HuH-7 (cell line): ENCODE data around the gene NUP205.

Experiments
- DNase-seq: peaks from one replicate; pipeline ENCODE4 v3.0.0; 2011; ENCODE audit warnings: low spot score

NUP205 gene

GRCh38 chr7:135557455-135558336 lies at the start of gene NUP205:
NUP205 (plus strand) TSS chr7:135557917; CDS start chr7:135557945, 28 bp downstream.
- DNase-seq: peak; percentile 73

DNA sequence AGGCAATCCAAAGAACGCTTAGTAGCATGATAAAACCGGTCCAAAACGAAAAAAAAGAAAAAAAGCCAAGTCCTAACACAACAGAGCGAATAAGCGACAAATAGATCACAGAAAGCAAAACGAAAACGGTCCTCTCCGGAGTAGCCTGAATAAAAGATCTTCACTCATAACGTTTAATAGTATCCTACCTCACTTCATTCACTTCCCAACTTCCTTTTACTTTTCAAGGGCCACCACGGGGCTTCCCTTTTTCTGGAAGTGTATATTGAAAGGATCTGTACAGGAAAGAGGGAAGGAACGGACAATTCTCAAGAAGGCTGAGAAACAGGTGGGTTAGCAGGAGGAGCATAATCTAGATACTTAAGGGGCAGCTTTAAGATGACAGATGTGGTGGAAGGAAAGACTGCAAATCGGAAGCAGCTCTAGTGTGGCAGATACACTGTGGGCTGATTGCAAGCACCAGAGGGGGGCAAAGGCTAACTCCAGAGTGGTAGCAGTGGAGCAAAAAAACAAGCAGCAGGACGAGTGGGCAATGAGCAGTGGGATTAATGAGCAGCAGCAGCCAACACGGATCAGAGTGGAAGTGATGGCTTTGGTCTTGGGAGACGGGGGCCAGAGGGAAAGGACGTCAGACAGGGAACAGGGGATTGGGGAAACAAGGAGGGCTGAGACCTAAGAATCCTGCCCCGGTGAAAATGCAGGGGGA lies 48.7 kb upstream of the NUP205 start:
- DNase-seq: peak; percentile 29

DNA sequence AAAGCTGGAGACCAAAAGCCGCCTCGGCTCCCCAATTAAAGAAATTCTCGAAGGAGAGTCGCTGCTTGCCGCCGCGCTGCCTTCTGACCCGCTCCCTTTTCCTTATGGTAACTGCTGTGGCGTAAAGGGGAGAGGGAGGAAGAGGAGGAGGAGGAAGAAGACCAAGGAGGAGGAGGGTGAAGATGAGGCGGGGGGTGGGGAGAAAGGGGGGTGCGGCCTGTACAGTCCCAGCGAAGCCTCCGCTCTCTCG lies 48.2 kb upstream of the NUP205 start:
- DNase-seq: no peak

DNA sequence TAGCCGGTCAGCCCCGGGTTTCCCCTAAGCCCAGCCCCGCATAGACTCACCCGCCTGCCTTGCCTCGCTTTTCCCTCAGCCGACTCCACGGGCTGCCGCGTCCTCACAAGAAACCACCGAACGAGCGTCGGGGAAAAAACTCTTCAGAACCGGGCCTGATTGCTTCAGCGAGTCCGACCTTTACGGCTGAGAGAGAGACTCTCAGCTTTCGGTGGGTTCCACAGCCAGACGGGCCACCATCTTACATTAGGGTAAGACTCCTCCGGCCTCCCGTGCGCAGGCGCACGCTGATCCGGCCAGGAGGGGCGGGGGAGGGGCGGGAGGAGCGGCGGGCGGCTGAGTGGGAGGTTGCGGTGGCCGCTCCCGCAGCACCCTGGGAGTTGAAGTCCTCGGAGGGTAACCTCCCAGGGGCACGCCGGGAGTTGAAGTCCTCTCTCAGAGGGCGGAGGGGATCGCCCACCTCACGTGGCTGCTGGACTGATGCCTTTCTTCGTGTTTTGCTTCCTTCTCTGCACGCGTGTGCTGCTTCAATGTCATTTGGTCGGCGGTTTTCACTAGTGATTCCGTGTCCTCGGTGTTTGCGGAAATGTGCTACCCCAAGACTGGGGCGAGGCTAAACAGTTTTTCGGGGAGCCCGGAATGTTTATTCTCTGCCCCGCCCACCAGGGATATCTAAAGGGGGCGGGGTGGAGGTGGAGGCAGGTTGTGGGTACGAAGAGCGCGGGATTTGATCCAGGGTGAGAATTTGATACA lies 47.7 kb upstream of the NUP205 start, which contains the start of gene CNOT4:
Gene CNOT4, minus strand, starts transcription at position 264 of the 753 bp plus-strand sequence. CDS start 71,771 bp downstream, outside the sequence.
- DNase-seq: peak; percentile 85

- peak; percentile 10 for DNase-seq
These were observed 47.0 kb upstream of the NUP205 start for GRCh38 chr7:135510592-135511183.

DNA sequence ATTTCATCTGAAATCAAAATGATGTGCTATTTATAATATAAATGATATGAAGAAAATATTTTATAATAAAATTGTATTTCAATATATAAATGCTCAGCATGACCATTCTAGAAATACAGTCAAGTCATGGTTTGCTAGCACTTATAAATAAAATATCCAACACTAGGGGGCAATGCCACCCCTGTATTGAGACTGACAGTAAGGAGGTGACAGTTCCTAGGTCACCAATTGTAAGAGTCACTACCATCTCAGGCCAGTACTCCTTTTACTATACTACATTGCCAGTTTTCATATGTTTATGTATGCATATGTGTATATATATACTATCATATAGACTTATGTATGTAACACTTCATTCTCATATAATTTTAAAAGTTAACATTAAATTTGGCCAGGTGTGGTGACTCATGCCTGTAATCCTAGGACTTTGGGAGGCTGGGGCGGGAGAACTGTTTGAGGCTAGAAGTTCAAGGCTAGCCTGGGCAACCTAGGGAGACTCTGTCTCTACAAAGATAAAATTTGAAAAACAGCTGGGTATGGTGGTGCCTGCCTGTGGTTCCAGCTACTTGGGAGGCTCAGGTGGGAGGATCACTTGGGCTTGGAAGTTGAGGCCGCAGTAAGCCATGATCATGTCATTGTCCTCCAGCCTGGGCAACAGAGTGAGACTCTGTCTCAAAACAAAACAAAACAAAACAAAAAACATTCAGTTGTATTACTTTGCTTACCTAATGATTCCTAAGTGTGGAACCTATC lies 45.4 kb upstream of the NUP205 start:
- DNase-seq: peak; percentile 50

DNA sequence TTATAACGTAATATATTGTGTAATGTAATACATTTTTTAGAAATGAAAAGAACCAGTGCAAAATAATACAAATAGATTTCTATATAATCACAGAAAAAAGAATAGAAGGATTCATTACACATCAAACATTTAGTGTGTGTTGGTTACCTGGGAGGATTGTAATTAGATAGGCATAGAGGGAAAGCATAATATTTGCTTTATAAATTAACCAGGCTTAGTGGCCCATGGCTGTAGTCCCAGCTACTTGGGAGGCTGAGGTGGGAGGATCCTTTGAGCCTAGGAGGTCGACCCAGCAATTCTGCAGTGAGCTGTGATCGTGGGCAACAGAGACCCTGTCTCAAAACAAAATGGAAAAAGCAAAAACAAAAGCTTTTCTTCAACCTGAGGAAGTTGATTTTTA lies 42.9 kb upstream of the NUP205 start:
- no peak for DNase-seq

GRCh38 chr7:135517060-135517459 lies 40.7 kb upstream of the NUP205 start:
- DNase-seq: no peak

- DNase-seq: no peak
These were observed 39.0 kb upstream of the NUP205 start for GRCh38 chr7:135518748-135519147.

GRCh38 chr7:135519233-135519688 lies 38.5 kb upstream of the NUP205 start:
- DNase-seq: no peak

- DNase-seq: no peak
These were observed 37.8 kb upstream of the NUP205 start for GRCh38 chr7:135519871-135520270.

- DNase-seq: no peak
These were observed 35.2 kb upstream of the NUP205 start for GRCh38 chr7:135522509-135522908.

DNA sequence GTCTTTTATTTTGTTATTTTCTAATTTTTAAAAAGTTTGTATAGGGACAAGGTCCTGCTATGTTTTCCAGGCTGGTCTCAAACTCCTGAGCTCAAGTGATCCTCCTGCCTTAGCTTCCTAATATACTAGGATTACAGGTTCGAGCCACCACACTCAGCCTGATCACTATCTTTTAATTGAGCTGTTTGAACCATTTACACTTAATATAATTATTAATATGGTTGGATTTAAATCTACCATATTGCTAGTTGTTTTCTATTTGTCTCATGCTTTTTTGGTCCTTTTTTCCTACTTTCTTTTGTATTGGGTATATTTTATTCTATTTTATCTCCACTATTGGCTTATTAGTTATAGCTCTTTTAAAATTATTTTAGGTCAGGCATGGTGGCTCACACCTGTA lies 34.6 kb upstream of the NUP205 start:
- no peak for DNase-seq

GRCh38 chr7:135525426-135525825 lies 32.3 kb upstream of the NUP205 start:
- DNase-seq: no peak

DNA sequence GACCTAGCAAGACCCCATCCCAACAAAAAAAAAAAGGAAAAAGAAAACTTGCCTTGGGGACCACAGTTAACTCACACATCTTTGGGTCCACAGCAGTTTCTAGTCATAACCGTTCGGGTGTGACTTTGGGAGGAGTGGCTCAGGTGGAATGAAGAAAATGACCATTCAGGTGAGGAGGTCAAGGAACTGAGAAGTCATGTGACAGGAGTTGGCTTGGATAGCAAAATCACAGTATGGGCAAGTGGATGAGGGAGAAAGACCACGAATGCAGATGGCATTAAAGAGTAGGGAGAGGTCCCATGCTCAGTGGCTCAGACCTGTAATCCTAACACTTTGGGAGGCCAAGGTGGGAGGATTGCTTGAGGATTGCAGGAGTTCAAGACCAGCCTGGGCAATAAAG lies 30.7 kb upstream of the NUP205 start:
- no peak for DNase-seq

- peak; percentile 17 for DNase-seq
These were observed 21.6 kb upstream of the NUP205 start for GRCh38 chr7:135536150-135536549.

DNA sequence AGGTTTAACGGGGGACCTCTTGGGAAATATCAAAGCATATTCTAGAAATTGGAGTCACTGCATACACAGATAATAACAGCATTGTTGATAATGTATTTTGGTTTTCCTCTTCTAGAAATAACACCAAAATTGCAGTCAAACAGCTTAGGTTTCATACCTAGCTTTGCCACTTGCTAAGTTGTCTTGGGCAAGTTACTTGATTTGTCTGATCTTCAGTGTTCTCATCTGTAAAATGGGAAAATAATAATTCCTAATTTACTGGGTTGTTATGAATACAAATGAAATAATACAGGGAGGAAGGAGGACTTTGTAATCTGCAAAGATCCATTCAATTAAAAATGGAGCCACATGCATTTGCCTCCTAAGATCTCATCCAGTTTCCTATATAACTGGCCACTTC lies 20.3 kb upstream of the NUP205 start:
- no peak for DNase-seq

GRCh38 chr7:135537905-135538304 lies 19.8 kb upstream of the NUP205 start:
- DNase-seq: no peak

- no peak for DNase-seq
These were observed 19.3 kb upstream of the NUP205 start for GRCh38 chr7:135538376-135538775.

- no peak for DNase-seq
These were observed 18.1 kb upstream of the NUP205 start for GRCh38 chr7:135539629-135540028.

- no peak for DNase-seq
These were observed 16.7 kb upstream of the NUP205 start for GRCh38 chr7:135541029-135541428.

DNA sequence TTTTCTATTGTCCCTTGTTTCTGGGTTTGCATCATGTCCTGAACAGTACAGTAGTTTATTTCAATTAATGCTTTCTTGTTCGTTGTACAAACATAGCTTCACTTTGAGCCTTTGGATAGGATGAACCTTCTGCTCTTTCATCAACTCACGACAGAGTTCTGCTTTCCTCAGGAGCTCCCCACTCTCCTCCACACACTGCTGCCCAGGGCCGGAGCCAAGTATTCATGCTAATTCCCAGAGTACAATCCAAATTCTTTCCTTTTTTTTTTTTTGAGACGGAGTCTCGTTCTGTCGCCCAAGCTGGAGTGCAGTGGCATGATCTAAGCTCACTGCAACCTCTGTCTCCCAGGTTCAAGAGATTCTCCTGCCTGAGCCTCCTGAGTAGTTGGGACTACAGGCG lies 7.5 kb upstream of the NUP205 start:
- no peak for DNase-seq
